Transverse colon (tissue), 4 donors: Measurements from ENCODE around the gene PTGES.

ENCODE experiments used
- CTCF ChIP-seq, 5 experiments: fragments of 200-600 bp in 3 of 5; fragments of 450-650 bp in 2 of 5; sonication (generic) in 3 of 5; IDR thresholded peaks; 1 replicate in 2 of 5; 2 replicates in 3 of 5; pipeline ENCODE4 v1.5.1; 2016 to 2017; ENCODE audit warnings: antibody characterized with exemption in 5 of 5, inconsistent platforms in 3 of 5, mild to moderate bottlenecking in 2 of 5, moderate library complexity in 1 of 5
- EP300 ChIP-seq: sonication (generic); formaldehyde crosslinking; IDR thresholded peaks from one replicate; pipeline ENCODE4 v1.6.1; 2017; ENCODE audit warnings: antibody characterized with exemption, low read depth
- POLR2A ChIP-seq: fragments of 450-650 bp; IDR thresholded peaks from one replicate; pipeline ENCODE4 v1.6.1; 2016; ENCODE audit warnings: antibody characterized with exemption, mild to moderate bottlenecking, moderate library complexity
- POLR2AphosphoS5 ChIP-seq, 3 donors: sonication (generic); formaldehyde crosslinking; IDR thresholded peaks; one replicate each; pipeline ENCODE4 v1.6.1; 2016; ENCODE audit warnings: antibody characterized with exemption in 3 of 3

DNA sequence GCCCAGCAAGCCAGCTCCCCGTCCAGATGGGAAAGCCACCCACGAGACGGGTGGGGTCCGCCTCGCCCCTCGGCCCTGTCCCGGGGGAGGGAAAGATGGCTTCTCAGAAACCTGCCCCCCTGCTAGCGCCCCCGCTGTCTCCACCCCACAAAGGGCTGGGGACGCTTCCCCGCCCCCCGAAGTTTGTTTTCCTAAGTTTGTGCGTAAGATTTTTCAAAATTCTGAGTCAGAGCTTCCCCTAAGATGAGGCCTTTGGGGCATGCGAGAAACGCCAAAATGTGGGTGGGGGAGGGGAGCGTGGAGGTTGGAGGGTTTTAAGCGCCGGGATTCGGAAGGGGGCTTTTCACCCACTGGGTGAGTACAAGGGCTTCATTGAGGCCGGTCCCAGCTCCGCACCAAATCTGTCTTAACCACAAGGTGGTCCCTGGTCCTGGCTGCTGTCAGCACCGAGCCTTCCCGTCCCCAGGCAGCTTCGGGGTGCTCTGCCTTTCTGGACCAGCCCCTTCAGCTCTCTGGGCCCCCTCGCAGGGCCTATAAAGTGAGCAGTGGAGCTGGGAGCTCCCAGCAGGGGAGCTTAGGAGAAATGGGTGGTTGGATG, 55.1 kb downstream of the PTGES start:
- TF ChIP-seq POLR2AphosphoS5 (IDR thresholded peaks at IDR 0.05) (no peak), POLR2A (no peak), CTCF (IDR thresholded peaks at IDR 0.05) (no peak), EP300 (no peak)
